GM23338 (cell line): ENCODE measurements around the gene MCUR1. TPM values are rescaled to one million over a fixed set of nuclear protein-coding genes. Genes with fewer than 3 reads are reported as not detected.

Experiments used
- ATAC-seq: fragments of 200-7000 bp; cut with Tn5 transposase; 3 replicates; pipeline ENCODE4 v1.9.1; 2020
- DNase-seq: peaks from one replicate; pipeline ENCODE4 v3.0.0-alpha.2; 2015; ENCODE audit warnings: low spot score
- H2AFZ ChIP-seq: fragments of 200-600 bp; sonication (generic); 2 replicates; pipeline ENCODE4 v1.8.0; 2016; ENCODE audit warnings: antibody characterized with exemption, mild to moderate bottlenecking, moderate library complexity
- H3F3A ChIP-seq: fragments of 200-600 bp; sonication (generic); replicated peaks from 2 replicates; pipeline ENCODE4 v1.8.0; 2017; ENCODE audit warnings: antibody characterized with exemption, mixed run types, low read depth
- H3K27ac ChIP-seq: fragments of 200-600 bp; sonication (generic); 2 replicates; pipeline ENCODE4 v1.6.1; 2016; ENCODE audit warnings: low read depth
- H3K27me3 ChIP-seq: fragments of 200-600 bp; sonication (generic); 2 replicates; pipeline ENCODE4 v1.8.0; 2016; ENCODE audit warnings: mild to moderate bottlenecking, mixed run types, moderate library complexity; ENCODE audit not compliant: insufficient read depth
- H3K36me3 ChIP-seq: fragments of 200-600 bp; sonication (generic); 2 replicates; pipeline ENCODE4 v1.8.0; 2016; ENCODE audit warnings: mild to moderate bottlenecking; ENCODE audit not compliant: insufficient read depth
- H3K4me1 ChIP-seq: fragments of 200-600 bp; sonication (generic); 2 replicates; pipeline ENCODE4 v1.8.0; 2016; ENCODE audit warnings: mild to moderate bottlenecking, moderate library complexity; ENCODE audit not compliant: insufficient read depth
- H3K4me2 ChIP-seq: fragments of 200-600 bp; sonication (generic); 2 replicates; pipeline ENCODE4 v1.7.1; 2017; ENCODE audit warnings: mixed run types
- H3K4me3 ChIP-seq: fragments of 200-600 bp; sonication (generic); 2 replicates; pipeline ENCODE4 v1.6.1; 2016; ENCODE audit warnings: mixed run types
- H3K79me2 ChIP-seq: fragments of 200-600 bp; sonication (generic); replicated peaks from 2 replicates; pipeline ENCODE4 v1.8.0; 2017; ENCODE audit warnings: mild to moderate bottlenecking; ENCODE audit not compliant: insufficient read depth
- H3K9me2 ChIP-seq: fragments of 200-600 bp; sonication (generic); 2 replicates; pipeline ENCODE4 v1.8.0; 2017; ENCODE audit not compliant: insufficient read depth
- H4K20me1 ChIP-seq: fragments of 200-600 bp; sonication (generic); replicated peaks from 2 replicates; pipeline ENCODE4 v1.8.0; 2017; ENCODE audit warnings: mild to moderate bottlenecking; ENCODE audit not compliant: insufficient read depth
- H3K27ac Mint-ChIP-seq: 2 replicates; pipeline ENCODE4 v1.8.0; 2020; ENCODE audit warnings: inconsistent platforms, mild to moderate bottlenecking, moderate library complexity, mixed read lengths
- H3K27me3 Mint-ChIP-seq: 3 replicates; pipeline ENCODE4 v1.8.0; 2022; ENCODE audit warnings: low read depth, mild to moderate bottlenecking, moderate library complexity, mixed read lengths, inconsistent platforms; ENCODE audit not compliant: insufficient read depth, poor library complexity
- H3K36me3 Mint-ChIP-seq: 3 replicates; pipeline ENCODE4 v1.8.0; 2021; ENCODE audit warnings: low read depth, mild to moderate bottlenecking, inconsistent platforms, moderate library complexity, mixed read lengths
- H3K4me1 Mint-ChIP-seq: 3 replicates; pipeline ENCODE4 v1.8.0; 2020; ENCODE audit warnings: mild to moderate bottlenecking, inconsistent platforms, mixed read lengths
- H3K4me3 Mint-ChIP-seq: 3 replicates; pipeline ENCODE4 v1.8.0; 2021; ENCODE audit warnings: moderate library complexity, mild to moderate bottlenecking, inconsistent platforms, mixed read lengths
- H3K9me3 Mint-ChIP-seq: 3 replicates; pipeline ENCODE4 v1.8.0; 2020; ENCODE audit warnings: moderate library complexity, mild to moderate bottlenecking, inconsistent platforms, mixed read lengths
- CREB1 ChIP-seq: fragments of 250-450 bp; sonication (Bioruptor Pico); IDR thresholded peaks from 2 replicates; pipeline ENCODE4 v1.5.0; 2020; ENCODE audit warnings: low read depth, mild to moderate bottlenecking, moderate library complexity
- EZH2 ChIP-seq: fragments of 200-600 bp; sonication (generic); IDR thresholded peaks from one replicate; pipeline ENCODE4 v1.8.0; 2017; ENCODE audit warnings: antibody characterized with exemption, mild to moderate bottlenecking, low read depth; ENCODE audit not compliant: unreplicated experiment
- EZH2phosphoT487 ChIP-seq: fragments of 200-600 bp; sonication (generic); IDR thresholded peaks from one replicate; pipeline ENCODE4 v1.8.1; 2018; ENCODE audit warnings: antibody characterized with exemption; ENCODE audit not compliant: unreplicated experiment
- JUNB ChIP-seq: IDR thresholded peaks from one replicate; pipeline ENCODE4 v1.6.1; 2016; ENCODE audit warnings: antibody characterized with exemption; ENCODE audit not compliant: unreplicated experiment
- NANOG ChIP-seq: IDR thresholded peaks from 2 replicates; pipeline ENCODE4 v1.6.1; 2016; ENCODE audit warnings: antibody characterized with exemption, borderline replicate concordance
- POLR2AphosphoS5 ChIP-seq: IDR thresholded peaks from 2 replicates; pipeline ENCODE4 v1.6.1; 2016; ENCODE audit warnings: antibody characterized with exemption, low read depth
- STAT1 ChIP-seq: IDR thresholded peaks from one replicate; pipeline ENCODE4 v1.6.1; 2016; ENCODE audit warnings: antibody characterized with exemption; ENCODE audit not compliant: unreplicated experiment
- ZNF114 ChIP-seq: fragments of 250-450 bp; sonication (Bioruptor Pico); IDR thresholded peaks from 2 replicates; pipeline ENCODE4 v1.5.0; 2020; ENCODE audit warnings: mild to moderate bottlenecking, moderate library complexity
- ZNF331 ChIP-seq: fragments of 250-450 bp; sonication (Bioruptor Pico); IDR thresholded peaks from 2 replicates; pipeline ENCODE4 v1.5.0; 2020; ENCODE audit warnings: low read depth, mild to moderate bottlenecking, moderate library complexity
- ZNF462 ChIP-seq: fragments of 250-450 bp; sonication (Bioruptor Pico); IDR thresholded peaks from 2 replicates; pipeline ENCODE4 v1.5.0; 2020; ENCODE audit warnings: mild to moderate bottlenecking, moderate library complexity
- polyA plus RNA-seq: library from polyadenylated mRNA; unstranded; fragments of >200 nt; fragmentation: Nextera tagmentation; extraction: Ambion mirVana; gene quantifications from 2 replicates; pipeline ENCODE4 v1.2.1, GENCODE V29; 2016
- total RNA-seq: library from RNA; depleted of rRNA; stranded (reverse); fragments of >200 nt; shearing (Covaris generic); gene quantifications from 2 replicates; pipeline ENCODE4 v1.2.3, GENCODE V29; 2014
- TF ChIP-seq, protein P1 (sequence below): IDR thresholded peaks from 2 replicates; pipeline ENCODE4 v1.6.1; 2016; ENCODE audit warnings: antibody characterized with exemption
- TF ChIP-seq, protein P2 (sequence below), 2 experiments: fragments of 200-600 bp in 1 of 2; sonication (generic) in 1 of 2; conservative IDR thresholded peaks; 2 replicates each; pipeline versions ENCODE4 v1.5.1 to v1.6.1; 2016 to 2017; ENCODE audit warnings: antibody characterized with exemption in 2 of 2, low read depth in 2 of 2, mild to moderate bottlenecking in 2 of 2, moderate library complexity in 1 of 2
- TF ChIP-seq, protein P3 (sequence below): IDR thresholded peaks from one replicate; pipeline ENCODE4 v1.6.1; 2018; ENCODE audit warnings: antibody characterized with exemption; ENCODE audit not compliant: unreplicated experiment

The MCUR1 gene
- total and polyA plus RNA-seq, 2 experiments from 2014 or later = 21.0 to 65.3 TPM

DNA sequence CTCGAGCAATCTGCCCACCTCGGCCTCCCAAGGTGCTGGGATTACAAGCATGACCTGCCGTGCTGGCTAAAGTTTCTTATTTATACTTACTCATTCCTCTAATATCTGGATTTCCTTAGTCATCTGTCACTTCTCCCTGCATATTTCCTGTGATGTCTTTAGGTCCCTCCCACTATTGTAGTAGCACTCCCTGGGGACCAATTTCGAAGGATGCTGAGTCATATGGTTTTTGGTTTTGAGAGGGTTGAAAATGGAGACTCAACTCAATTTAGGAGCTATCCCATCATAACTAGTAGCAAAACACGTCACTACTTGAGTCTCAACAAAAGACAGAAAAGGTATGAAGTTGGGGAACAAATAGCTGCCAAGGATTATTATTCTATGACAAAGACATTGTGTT is 20.2 kb downstream of the MCUR1 start:
- DNase-seq (no peak), ATAC-seq (no peak)
- H3K27me3 Mint-ChIP-seq = peaks cover 3% of the 10 kb centered on the region
- TF ChIP-seq EZH2phosphoT487 (no peak), STAT1 (no peak), JUNB (no peak), EZH2 (no peak), NANOG (no peak), CREB1 (CRISPR knock-in tag) (no peak), ZNF114 (CRISPR knock-in tag) (no peak), ZNF462 (CRISPR knock-in tag) (no peak), ZNF331 (CRISPR knock-in tag) (no peak), POLR2AphosphoS5 (no peak)
- TF ChIP-seq, protein P1, sequence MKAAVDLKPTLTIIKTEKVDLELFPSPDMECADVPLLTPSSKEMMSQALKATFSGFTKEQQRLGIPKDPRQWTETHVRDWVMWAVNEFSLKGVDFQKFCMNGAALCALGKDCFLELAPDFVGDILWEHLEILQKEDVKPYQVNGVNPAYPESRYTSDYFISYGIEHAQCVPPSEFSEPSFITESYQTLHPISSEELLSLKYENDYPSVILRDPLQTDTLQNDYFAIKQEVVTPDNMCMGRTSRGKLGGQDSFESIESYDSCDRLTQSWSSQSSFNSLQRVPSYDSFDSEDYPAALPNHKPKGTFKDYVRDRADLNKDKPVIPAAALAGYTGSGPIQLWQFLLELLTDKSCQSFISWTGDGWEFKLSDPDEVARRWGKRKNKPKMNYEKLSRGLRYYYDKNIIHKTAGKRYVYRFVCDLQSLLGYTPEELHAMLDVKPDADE = no peak
- TF ChIP-seq, protein P2, sequence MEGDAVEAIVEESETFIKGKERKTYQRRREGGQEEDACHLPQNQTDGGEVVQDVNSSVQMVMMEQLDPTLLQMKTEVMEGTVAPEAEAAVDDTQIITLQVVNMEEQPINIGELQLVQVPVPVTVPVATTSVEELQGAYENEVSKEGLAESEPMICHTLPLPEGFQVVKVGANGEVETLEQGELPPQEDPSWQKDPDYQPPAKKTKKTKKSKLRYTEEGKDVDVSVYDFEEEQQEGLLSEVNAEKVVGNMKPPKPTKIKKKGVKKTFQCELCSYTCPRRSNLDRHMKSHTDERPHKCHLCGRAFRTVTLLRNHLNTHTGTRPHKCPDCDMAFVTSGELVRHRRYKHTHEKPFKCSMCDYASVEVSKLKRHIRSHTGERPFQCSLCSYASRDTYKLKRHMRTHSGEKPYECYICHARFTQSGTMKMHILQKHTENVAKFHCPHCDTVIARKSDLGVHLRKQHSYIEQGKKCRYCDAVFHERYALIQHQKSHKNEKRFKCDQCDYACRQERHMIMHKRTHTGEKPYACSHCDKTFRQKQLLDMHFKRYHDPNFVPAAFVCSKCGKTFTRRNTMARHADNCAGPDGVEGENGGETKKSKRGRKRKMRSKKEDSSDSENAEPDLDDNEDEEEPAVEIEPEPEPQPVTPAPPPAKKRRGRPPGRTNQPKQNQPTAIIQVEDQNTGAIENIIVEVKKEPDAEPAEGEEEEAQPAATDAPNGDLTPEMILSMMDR (conservative IDR thresholded peaks at IDR 0.05; ENCODE audit: low read depth in 2 of 2) = no peak
- TF ChIP-seq, protein P3, sequence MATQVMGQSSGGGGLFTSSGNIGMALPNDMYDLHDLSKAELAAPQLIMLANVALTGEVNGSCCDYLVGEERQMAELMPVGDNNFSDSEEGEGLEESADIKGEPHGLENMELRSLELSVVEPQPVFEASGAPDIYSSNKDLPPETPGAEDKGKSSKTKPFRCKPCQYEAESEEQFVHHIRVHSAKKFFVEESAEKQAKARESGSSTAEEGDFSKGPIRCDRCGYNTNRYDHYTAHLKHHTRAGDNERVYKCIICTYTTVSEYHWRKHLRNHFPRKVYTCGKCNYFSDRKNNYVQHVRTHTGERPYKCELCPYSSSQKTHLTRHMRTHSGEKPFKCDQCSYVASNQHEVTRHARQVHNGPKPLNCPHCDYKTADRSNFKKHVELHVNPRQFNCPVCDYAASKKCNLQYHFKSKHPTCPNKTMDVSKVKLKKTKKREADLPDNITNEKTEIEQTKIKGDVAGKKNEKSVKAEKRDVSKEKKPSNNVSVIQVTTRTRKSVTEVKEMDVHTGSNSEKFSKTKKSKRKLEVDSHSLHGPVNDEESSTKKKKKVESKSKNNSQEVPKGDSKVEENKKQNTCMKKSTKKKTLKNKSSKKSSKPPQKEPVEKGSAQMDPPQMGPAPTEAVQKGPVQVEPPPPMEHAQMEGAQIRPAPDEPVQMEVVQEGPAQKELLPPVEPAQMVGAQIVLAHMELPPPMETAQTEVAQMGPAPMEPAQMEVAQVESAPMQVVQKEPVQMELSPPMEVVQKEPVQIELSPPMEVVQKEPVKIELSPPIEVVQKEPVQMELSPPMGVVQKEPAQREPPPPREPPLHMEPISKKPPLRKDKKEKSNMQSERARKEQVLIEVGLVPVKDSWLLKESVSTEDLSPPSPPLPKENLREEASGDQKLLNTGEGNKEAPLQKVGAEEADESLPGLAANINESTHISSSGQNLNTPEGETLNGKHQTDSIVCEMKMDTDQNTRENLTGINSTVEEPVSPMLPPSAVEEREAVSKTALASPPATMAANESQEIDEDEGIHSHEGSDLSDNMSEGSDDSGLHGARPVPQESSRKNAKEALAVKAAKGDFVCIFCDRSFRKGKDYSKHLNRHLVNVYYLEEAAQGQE = no peak
- peak overlapping the region; percentile 73 for H3K27ac Mint-ChIP-seq
- Histone ChIP-seq H3K4me1 (no peaks in the 10 kb centered on the region), H3K79me2 (no peaks in the 10 kb centered on the region), H3K4me3 (no peak overlapping the region), H3K9me2 (no peaks in the 10 kb centered on the region), H3K4me2 (no peak overlapping the region), H4K20me1 (0 out of 2 replicates have a peak, but pooled peaks cover 3% of the 10 kb centered on the region), H3K27me3 (no peaks in the 10 kb centered on the region), H3F3A (no peaks in the 10 kb centered on the region), H2AFZ (no peak overlapping the region), H3K36me3 (peaks cover 13% of the 10 kb centered on the region; the same call in 1 of the 2 replicates), H3K27ac (no peak overlapping the region)
- no peak overlapping the region for H3K4me3 Mint-ChIP-seq
- H3K36me3 Mint-ChIP-seq = peaks cover 53% of the 10 kb centered on the region
- H3K9me3 Mint-ChIP-seq = no peaks in the 10 kb centered on the region
- H3K4me1 Mint-ChIP-seq = peaks cover 2% of the 10 kb centered on the region; the same call in 2 of the 3 replicates
